K562 (cell line): ENCODE data around the gene IDH3G. TPM values are rescaled to one million over a fixed set of nuclear protein-coding genes. Genes with fewer than 3 reads are reported as not detected.

Source experiments
- ATAC-seq: fragments of 200-7000 bp; cut with Tn5 transposase; 3 replicates; pipeline ENCODE4 v1.9.1; 2020; ENCODE audit warnings: moderate library complexity
- BruUV-seq: library from RNA; stranded (reverse); fragments of 400-500 nt; replicated peaks from 2 replicates; lab custom pipeline; 2021; lab: Mats Ljungman, UMichigan
- CTCF ChIA-PET: fragments of 300-600 bp; formaldehyde crosslinking; extraction: SDS; loops from one replicate; lab custom pipeline; 2021; ENCODE audit warnings: low intra/inter-chr PET ratio; lab: Yijun Ruan, JAX
- POLR2A ChIA-PET: fragments of 300-600, 350-650 bp; sonication (Branson Sonifier 250); formaldehyde crosslinking; extraction: SDS; loops from one replicate; lab custom pipeline; 2021; ENCODE audit warnings: antibody characterized with exemption, inconsistent platforms; lab: Yijun Ruan, JAX
- DNase-seq, 4 experiments: peaks; one replicate each; pipeline versions ENCODE4 v3.0.0 to v3.0.0-alpha.2; 2011 to 2018; ENCODE audit warnings: low spot score in 3 of 4, mixed read lengths in 3 of 4; ENCODE audit errors: extremely low read depth in 1 of 4
- FAIRE-seq: peaks from 2 replicates; lab custom pipeline; 2011; peaks lifted over from hg19 to GRCh38; lab: Jason Lieb, UNC
- H2AFZ ChIP-seq: 2 replicates; pipeline ENCODE4 v1.6.0; 2011; ENCODE audit warnings: low read depth, low read length, control low read depth, inconsistent platforms
- H3K27ac ChIP-seq: fragments of 200-600 bp; 3 replicates; pipeline ENCODE4 v1.8.0; 2011; ENCODE audit warnings: low read depth, mild to moderate bottlenecking, control low read depth, inconsistent platforms, low read length, moderate library complexity, mixed read lengths; ENCODE audit errors: extremely low read depth
- H3K27me3 ChIP-seq, 2 experiments: fragments of 300-600 bp in 1 of 2; 2 replicates in 1 of 2; 3 replicates in 1 of 2; pipeline versions ENCODE4 v1.6.0 to v1.8.0; 2011; ENCODE audit warnings: inconsistent platforms in 2 of 2, low read length in 2 of 2, mild to moderate bottlenecking in 1 of 2, mixed read lengths in 1 of 2, moderate library complexity in 1 of 2; ENCODE audit not compliant: control insufficient read depth in 2 of 2, insufficient read depth in 2 of 2
- H3K36me3 ChIP-seq: fragments of 300-600 bp; 3 replicates; pipeline ENCODE4 v1.8.0; 2011; ENCODE audit warnings: mild to moderate bottlenecking, low read length, inconsistent platforms; ENCODE audit not compliant: control insufficient read depth, insufficient read depth
- H3K4me1 ChIP-seq, 2 experiments: fragments of 200-600 bp in 1 of 2; replicated peaks in 1 of 2; 2 replicates in 1 of 2; 3 replicates in 1 of 2; pipeline versions ENCODE4 v1.5.1 to v1.8.0; 2011; ENCODE audit warnings: inconsistent platforms in 2 of 2, low read length in 2 of 2, mild to moderate bottlenecking in 1 of 2, mixed read lengths in 1 of 2, moderate library complexity in 1 of 2; ENCODE audit not compliant: control insufficient read depth in 2 of 2, insufficient read depth in 2 of 2
- H3K4me2 ChIP-seq: 2 replicates; pipeline ENCODE4 v1.6.1; 2011; ENCODE audit warnings: low read length, control low read depth, inconsistent platforms, mixed read lengths; ENCODE audit not compliant: insufficient read depth
- H3K4me3 ChIP-seq: fragments of 200-600 bp; sonication (generic), shearing (Covaris generic); 2 replicates; pipeline ENCODE4 v1.5.1; 2016; ENCODE audit warnings: control low read depth, inconsistent platforms
- H3K79me2 ChIP-seq: fragments of 200-600 bp; 3 replicates; pipeline ENCODE4 v1.8.0; 2011; ENCODE audit warnings: low read length, inconsistent platforms; ENCODE audit not compliant: control insufficient read depth, insufficient read depth
- H3K9ac ChIP-seq, 2 experiments: 2 replicates each; pipeline versions ENCODE4 v1.6.0 to v1.6.1; 2011; ENCODE audit warnings: low read depth in 2 of 2, low read length in 2 of 2, control low read depth in 1 of 2, inconsistent platforms in 1 of 2, mild to moderate bottlenecking in 1 of 2, mixed read lengths in 1 of 2; ENCODE audit not compliant: insufficient read depth in 1 of 2
- H3K9me1 ChIP-seq: one replicate; pipeline ENCODE4 v1.6.0; 2011; ENCODE audit warnings: inconsistent platforms, mild to moderate bottlenecking, low read length, moderate library complexity; ENCODE audit not compliant: control insufficient read depth, insufficient read depth
- H3K9me3 ChIP-seq: replicated peaks from 2 replicates; pipeline ENCODE4 v1.5.1; 2011; ENCODE audit warnings: low read depth, low read length, inconsistent platforms; ENCODE audit not compliant: control insufficient read depth, insufficient read depth
- H4K20me1 ChIP-seq: replicated peaks from 2 replicates; pipeline ENCODE4 v1.6.1; 2011; ENCODE audit warnings: low read length, inconsistent platforms, mixed read lengths; ENCODE audit not compliant: control insufficient read depth, insufficient read depth
- FOXA3 ChIP-seq, 2 experiments: fragments of 450-650 bp in 1 of 2; sonication (generic) in 1 of 2; formaldehyde crosslinking; IDR thresholded peaks in 1 of 2; conservative IDR thresholded peaks in 1 of 2; 2 replicates each; pipeline versions ENCODE4 v1.4.0 to v1.8.0; 2020 to 2022; ENCODE audit warnings: mild to moderate bottlenecking in 2 of 2, missing genetic modification reagents in 1 of 2
- POLR2G ChIP-seq: fragments of 200-400 bp; formaldehyde crosslinking; IDR thresholded peaks from 2 replicates; pipeline ENCODE4 v1.6.1; 2017; ENCODE audit warnings: low read depth, mild to moderate bottlenecking, antibody characterized with exemption, low read length, moderate library complexity
- WGBS: fragments of 100-300 bp; shearing (Covaris generic); methylation state at CpG from one replicate; pipeline ENCODE4 v1.1.6; 2016; ENCODE audit warnings: low coverage, mixed read lengths; ENCODE audit not compliant: insufficient coverage; ENCODE audit errors: missing lambda C conversion rate; 5-methylcytosine and 5-hydroxymethylcytosine counted together
- in situ Hi-C: fragments of 300-500 bp; cut with MboI; formaldehyde crosslinking; loops from 4 replicates; pipeline ENCODE4 v1.15.0; 2018; ENCODE audit warnings: inconsistent platforms, mixed read lengths
- intact Hi-C: fragments of 100-400 bp; cut with micrococcal nuclease; formaldehyde crosslinking; loops from 2 replicates; pipeline ENCODE4 v1.14.2; 2022
- polyA plus RNA-seq, 8 experiments: library from polyadenylated mRNA; depleted of rRNA in 4 of 8; stranded (reverse) in 5 of 8; unstranded in 3 of 8; fragments of >200 nt; fragmentation: Nextera tagmentation in 2 of 8; fragmentation: Illumina TruSeq in 1 of 8; extraction: Ambion mirVana in 2 of 8; extraction: Trizol in 1 of 8; gene quantifications; 2 replicates each; pipeline versions ENCODE4 v1.2.1 to v1.2.3, GENCODE V29; 2011 to 2014; ENCODE audit warnings: inconsistent platforms in 1 of 8, missing spikeins in 1 of 8
- total RNA-seq, 7 experiments: library from RNA; depleted of rRNA in 6 of 7; stranded (reverse); fragments of >200 nt in 6 of 7; fragmentation: Illumina TruSeq in 2 of 7; extraction: Trizol in 2 of 7; gene quantifications; 2 replicates each; pipeline versions ENCODE4 v1.2.1 to v1.2.3, GENCODE V29; 2011 to 2021; ENCODE audit warnings: low replicate concordance in 1 of 7

Gene IDH3G
- total and polyA plus RNA-seq, 9 of the 15 experiments (the other 6 are each of a cell fraction or from before 2014, with no cell fraction given): 24.3 to 72.5 (median 37.9) TPM

DNA sequence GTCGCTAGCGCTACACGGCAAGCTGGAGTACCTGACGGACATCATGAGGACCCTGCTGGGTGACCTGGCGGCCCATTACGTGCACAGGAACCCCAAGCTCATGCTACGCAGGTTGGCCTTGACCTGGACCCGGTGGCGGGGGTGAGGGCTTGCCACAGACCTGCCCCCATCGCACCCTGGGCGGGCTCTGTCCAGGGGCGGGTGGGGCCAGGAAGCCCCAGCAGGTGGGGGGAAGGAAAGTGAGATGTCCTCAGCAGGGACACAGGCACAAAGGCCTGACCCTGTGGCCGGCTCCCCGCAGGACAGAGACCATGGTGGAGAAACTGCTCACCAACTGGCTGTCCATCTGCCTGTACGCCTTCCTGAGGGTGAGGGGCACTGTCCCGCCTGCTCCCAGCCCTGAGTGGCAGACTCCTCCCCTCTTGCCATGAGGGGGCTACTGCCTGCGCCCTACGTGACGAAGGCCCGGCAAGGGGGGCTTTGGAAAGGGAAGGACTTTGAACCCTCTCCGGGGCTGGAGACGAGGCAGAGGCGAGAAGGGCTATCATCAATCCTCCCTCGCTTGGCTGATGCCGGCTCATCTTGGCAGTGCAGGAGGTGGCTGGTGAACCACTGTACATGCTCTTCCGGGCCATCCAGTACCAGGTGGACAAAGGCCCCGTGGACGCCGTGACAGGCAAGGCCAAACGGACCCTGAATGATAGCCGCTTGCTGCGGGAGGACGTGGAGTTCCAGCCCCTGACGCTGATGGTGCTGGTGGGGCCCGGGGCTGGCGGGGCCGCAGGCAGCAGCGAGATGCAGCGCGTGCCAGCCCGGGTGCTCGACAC is 18.7 kb downstream of the IDH3G start:
- no peak overlapping the region for H3K4me2 ChIP-seq
- H3K4me3 ChIP-seq: no peak overlapping the region
- TF ChIP-seq FOXA3 (CRISPR knock-in tag; conservative IDR thresholded peaks at IDR 0.05 in 1 of 2, IDR thresholded peaks at IDR 0.05 in 1 of 2) (no peak), POLR2G (peak; percentile 57)
- TF ChIP-seq, all 486 proteins: peak for 1
- intact Hi-C loops: no loop called here
- Histone ChIP-seq H3K9me3 (no peaks in the 10 kb centered on the region), H2AFZ (no peak overlapping the region), H3K27ac (no peak overlapping the region), H3K9ac (no peak overlapping the region), H4K20me1 (no peaks in the 10 kb centered on the region), H3K27me3 (no peaks in the 10 kb centered on the region), H3K36me3 (no peaks in the 10 kb centered on the region), H3K9me1 (peaks cover 6% of the 10 kb centered on the region), H3K79me2 (no peaks in the 10 kb centered on the region), H3K4me1 (peaks cover 8 to 85% of the 10 kb centered on the region in 2 experiments; a peak in 4 of 5 replicates)
- ChIA-PET CTCF (no interaction called here), POLR2A (interaction anchor here (0.6 kb wide), 1 partner anchor 850 kb away, joined by 3 read pairs; no protein-coding TSS in a partner anchor)
- no peak for ATAC-seq
- DNase-seq: no peak
- no TSS peak for BruUV-seq
- FAIRE-seq: no peak
- 87% methylated on average over 19 of the region's 42 CpGs for WGBS
- in situ Hi-C loops: no loop called here
